ENCODE results near the gene MBD3L5. TPM values are rescaled to one million over a fixed set of nuclear protein-coding genes. Genes with fewer than 3 reads are reported as not detected.
"Not testable (repeated sequence)": the region's sequence is repeated elsewhere in the genome, so short reads cannot be mapped to it uniquely, and the experiment has no call there.

MBD3L5 gene
- total RNA-seq, 2 donors from 2014 or later: not detected

DNA sequence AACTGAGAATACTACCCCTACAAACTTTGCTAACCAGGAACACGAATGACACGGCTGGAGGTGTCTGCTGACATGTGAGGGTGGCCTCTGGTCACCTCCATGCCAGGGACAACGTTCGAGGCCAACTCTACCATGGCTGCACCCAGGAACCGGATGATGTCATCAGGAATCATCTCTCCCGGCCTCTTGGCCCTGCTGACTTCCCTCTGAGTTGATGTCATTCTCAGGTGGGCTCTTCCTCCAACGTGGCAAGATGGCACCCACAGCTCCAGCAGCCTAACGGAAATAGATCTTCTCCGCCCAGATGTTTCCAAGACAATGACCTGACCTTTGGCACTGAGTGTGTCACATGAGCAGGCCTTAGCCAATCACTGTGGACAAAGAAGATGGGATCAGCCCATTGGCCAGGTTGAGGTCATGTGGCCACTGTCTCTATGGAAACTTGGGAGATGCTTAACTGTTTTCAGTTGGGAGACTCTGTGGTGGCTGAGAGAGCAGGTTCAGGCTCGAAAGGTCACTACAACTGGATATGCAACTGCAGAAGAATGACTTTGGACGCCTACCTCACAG, 24.2 kb upstream of the MBD3L5 start:
- intact Hi-C loops (cut with DNase I): no loop called here
- DNase-seq: no peak
- Histone ChIP-seq H3K9ac (ENCODE audit: low read depth in 2 of 2, low read length in 2 of 2) (no peak overlapping the region), H3K4me3 (no peak overlapping the region), H3K36me3 (no peaks in the 10 kb centered on the region), H3K27me3 (no peaks in the 10 kb centered on the region), H3K9me3 (no peaks in the 10 kb centered on the region), H3K4me1 (no peaks in the 10 kb centered on the region), H3K27ac (no peak overlapping the region)
- no peak for TF ChIP-seq CTCF (IDR thresholded peaks at IDR 0.05)

- no peaks in the 10 kb centered on the region for H3K36me3 ChIP-seq
- DNase-seq: no peak
- no peaks in the 10 kb centered on the region for H3K27me3 ChIP-seq
- no peak overlapping the region for H3K4me3 ChIP-seq
- no peaks in the 10 kb centered on the region for H3K9me3 ChIP-seq
- H3K27ac ChIP-seq: no peak overlapping the region
- no peak for TF ChIP-seq CTCF (IDR thresholded peaks at IDR 0.05)
- intact Hi-C loops (cut with DNase I): no loop called here
- H3K9ac ChIP-seq (ENCODE audit: low read depth in 2 of 2, low read length in 2 of 2): no peak overlapping the region
- no peaks in the 10 kb centered on the region for H3K4me1 ChIP-seq
Measured at GRCh38 chr19:7007859-7008258, 22.5 kb upstream of the MBD3L5 start.

DNA sequence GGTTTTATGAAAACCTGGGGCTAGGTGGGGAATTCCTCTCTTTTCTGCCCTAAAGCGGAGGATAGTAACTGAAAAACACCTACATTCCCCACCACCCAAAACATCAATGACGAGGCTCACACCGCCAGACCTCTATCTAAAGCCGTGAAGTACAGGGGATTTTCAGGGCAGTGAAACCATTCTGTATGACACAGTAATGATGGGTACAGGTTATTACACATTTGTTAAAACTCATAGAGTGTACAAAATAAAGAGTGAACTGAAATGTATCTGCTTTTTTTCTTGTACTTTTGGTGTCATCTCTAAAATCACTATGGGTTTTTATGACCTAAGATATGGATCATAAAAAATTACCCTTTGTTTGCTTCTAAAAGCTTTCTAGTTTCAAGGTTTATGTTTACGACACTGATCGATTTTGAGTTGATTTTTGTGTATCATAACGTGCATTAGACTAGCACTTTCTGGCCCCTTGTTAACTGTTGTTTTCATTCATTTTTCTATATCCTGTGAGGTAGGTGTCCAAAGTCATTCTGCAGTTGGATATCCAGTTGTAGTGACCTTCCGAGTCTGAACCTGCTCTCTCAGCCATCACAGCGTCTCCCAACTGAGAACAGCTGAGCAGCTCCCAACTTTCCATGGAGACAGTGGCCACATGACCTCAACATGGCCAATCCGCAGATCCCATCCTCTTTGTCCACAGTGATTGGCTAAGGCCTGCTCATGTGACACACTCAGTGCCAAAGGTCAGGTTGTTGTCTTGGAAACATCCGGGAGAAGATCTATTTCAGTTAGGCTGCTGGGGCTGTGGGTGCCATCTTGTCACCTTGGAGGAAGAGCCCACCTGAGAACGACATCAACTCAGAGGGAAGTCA, 19.4 kb upstream of the MBD3L5 start:
- Histone ChIP-seq H3K27ac (no peak overlapping the region), H3K36me3 (no peaks in the 10 kb centered on the region), H3K9ac (ENCODE audit: low read depth in 2 of 2, low read length in 2 of 2) (no peak overlapping the region), H3K4me3 (no peak overlapping the region), H3K9me3 (no peaks in the 10 kb centered on the region), H3K27me3 (no peaks in the 10 kb centered on the region), H3K4me1 (no peaks in the 10 kb centered on the region)
- intact Hi-C loops (cut with DNase I): no loop called here
- peak; percentile 4 for DNase-seq
- TF ChIP-seq CTCF (IDR thresholded peaks at IDR 0.05): no peak

DNA sequence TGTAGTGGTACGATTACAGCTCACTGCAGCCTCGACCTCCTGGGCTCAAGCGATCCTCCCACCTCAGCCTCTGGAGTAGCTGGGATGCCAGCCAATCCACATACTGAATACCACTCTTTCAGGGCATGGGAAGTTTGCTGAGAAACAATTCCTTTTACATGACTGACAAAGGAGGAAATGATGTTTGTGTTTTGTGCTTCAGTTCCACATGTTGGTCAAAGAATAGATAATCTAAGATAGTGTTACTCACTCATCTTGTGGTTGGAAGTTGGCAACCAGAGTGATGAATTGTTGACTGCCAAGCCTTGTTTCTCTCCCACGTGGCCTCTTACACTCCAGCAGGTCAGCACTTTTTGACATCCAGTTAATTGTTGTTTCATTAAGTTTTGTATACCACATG, 16.7 kb upstream of the MBD3L5 start:
- H3K27me3 ChIP-seq: no peaks in the 10 kb centered on the region
- no peak for TF ChIP-seq CTCF (IDR thresholded peaks at IDR 0.05)
- no peak overlapping the region for H3K9ac ChIP-seq (ENCODE audit: low read depth in 2 of 2, low read length in 2 of 2)

GRCh38 chr19:7018828-7019227, 11.6 kb upstream of the MBD3L5 start:
- no peak for DNase-seq
- no peak overlapping the region for H3K4me3 ChIP-seq
- H3K4me1 ChIP-seq: no peaks in the 10 kb centered on the region
- intact Hi-C loops (cut with DNase I): no loop called here
- no peaks in the 10 kb centered on the region for H3K27me3 ChIP-seq
- H3K27ac ChIP-seq: no peak overlapping the region
- no peaks in the 10 kb centered on the region for H3K36me3 ChIP-seq
- H3K9me3 ChIP-seq: no peaks in the 10 kb centered on the region
- no peak for TF ChIP-seq CTCF (IDR thresholded peaks at IDR 0.05)
- H3K9ac ChIP-seq (ENCODE audit: low read depth in 2 of 2, low read length in 2 of 2): no peak overlapping the region

More for the DNA sequence above, 16.7 kb upstream of the MBD3L5 start:
- H3K9me3 ChIP-seq: no peaks in the 10 kb centered on the region
- intact Hi-C loops (cut with DNase I): no loop called here
- DNase-seq: peak; percentile 3
- no peak overlapping the region for H3K27ac ChIP-seq
- H3K4me3 ChIP-seq: no peak overlapping the region
- H3K4me1 ChIP-seq: no peaks in the 10 kb centered on the region
- no peaks in the 10 kb centered on the region for H3K36me3 ChIP-seq

DNA sequence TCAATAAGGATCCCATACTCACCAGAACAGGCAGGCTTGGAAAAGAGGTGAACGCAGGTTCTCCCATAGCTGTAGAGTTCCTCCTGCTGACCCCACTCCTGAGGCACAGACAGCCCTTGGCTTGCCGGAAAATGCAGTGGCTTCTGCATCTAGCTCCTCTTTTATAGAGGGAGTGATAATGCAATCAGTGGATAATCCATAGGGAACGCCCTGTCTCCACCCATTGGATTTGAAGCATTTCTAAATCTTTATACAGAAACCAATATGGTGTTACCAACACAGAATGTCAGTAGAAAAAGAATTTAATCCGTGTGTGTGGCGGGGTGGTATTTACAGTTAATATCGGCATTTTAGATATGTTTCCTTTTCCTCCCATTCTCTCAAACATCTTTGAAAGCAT, 9.0 kb upstream of the MBD3L5 start, which contains the start of gene MBD3L2B:
MBD3L2B (minus strand) TSS at position 101 of the 400 bp plus-strand sequence; CDS start at position 67, 34 bp downstream.
- H3K9me3 ChIP-seq; H3K27ac ChIP-seq; DNase-seq; H3K36me3 ChIP-seq; intact Hi-C loops (cut with DNase I); H3K4me3 ChIP-seq; H3K4me1 ChIP-seq; H3K9ac ChIP-seq (ENCODE audit: low read depth in 2 of 2, low read length in 2 of 2); H3K27me3 ChIP-seq: not testable (repeated sequence)

- not testable (repeated sequence) for H3K9me3 ChIP-seq, H3K4me3 ChIP-seq
Measured at GRCh38 chr19:7028790-7029189, 1.6 kb upstream of the MBD3L5 start.

DNA sequence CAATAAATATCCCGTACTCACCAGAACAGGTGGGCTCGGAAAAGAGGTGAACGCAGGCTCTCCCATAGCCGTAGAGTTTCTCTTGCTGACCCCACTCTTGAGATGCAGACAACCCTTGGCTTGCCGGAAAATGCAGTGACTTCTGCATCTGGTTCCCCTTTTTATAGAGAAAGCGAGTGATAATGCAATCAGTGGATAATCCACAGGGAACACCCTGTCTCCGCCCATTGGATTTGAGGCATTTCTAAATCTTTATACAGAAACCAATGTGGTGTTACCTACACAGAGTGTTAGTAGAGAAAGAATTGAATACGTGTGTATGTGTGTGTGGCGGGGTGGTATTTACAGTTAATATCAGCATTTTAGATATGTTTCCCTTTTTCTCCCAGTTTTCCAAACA, 9.7 kb downstream of the MBD3L5 start, which contains the start of gene MBD3L4:
MBD3L4 (minus strand) TSS at position 101 of the 400 bp plus-strand sequence; CDS start at position 66, 35 bp downstream.
- H3K9me3 ChIP-seq; H3K27me3 ChIP-seq; H3K4me1 ChIP-seq; intact Hi-C loops (cut with DNase I); DNase-seq; H3K9ac ChIP-seq (ENCODE audit: low read depth in 2 of 2, low read length in 2 of 2); H3K36me3 ChIP-seq; H3K4me3 ChIP-seq; H3K27ac ChIP-seq: not testable (repeated sequence)

More at GRCh38 chr19:7028790-7029189, 1.6 kb upstream of the MBD3L5 start:
- H3K36me3 ChIP-seq; H3K27me3 ChIP-seq; H3K27ac ChIP-seq; intact Hi-C loops (cut with DNase I); H3K9ac ChIP-seq (ENCODE audit: low read depth in 2 of 2, low read length in 2 of 2); H3K4me1 ChIP-seq; DNase-seq: not testable (repeated sequence)

All from colonic mucosa (tissue), 4 donors.